Left ventricle myocardium inferior (tissue), 1 donor: ENCODE measurements around the gene STARD7. TPM values are rescaled to one million over a fixed set of nuclear protein-coding genes. Genes with fewer than 3 reads are reported as not detected.

ENCODE experiments used
- DNase-seq: peaks from one replicate; pipeline ENCODE4 v3.0.0-alpha.2; 2020
- H3K27ac ChIP-seq: fragments of 200-600 bp; replicated peaks from 2 replicates; pipeline ENCODE4 v1.8.0; 2021
- H3K27me3 ChIP-seq: fragments of 200-600 bp; 2 replicates; pipeline ENCODE4 v1.8.0; 2021; ENCODE audit warnings: low read depth
- H3K36me3 ChIP-seq: fragments of 200-600 bp; 2 replicates; pipeline ENCODE4 v1.8.0; 2021
- H3K4me1 ChIP-seq: fragments of 200-600 bp; 2 replicates; pipeline ENCODE4 v1.8.0; 2021
- H3K4me3 ChIP-seq: fragments of 200-600 bp; 2 replicates; pipeline ENCODE4 v1.8.0; 2021; ENCODE audit warnings: mild to moderate bottlenecking, moderate library complexity
- H3K9me3 ChIP-seq: fragments of 200-600 bp; replicated peaks from 2 replicates; pipeline ENCODE4 v1.8.0; 2021
- CTCF ChIP-seq: fragments of 200-600 bp; IDR thresholded peaks from 2 replicates; pipeline ENCODE4 v1.8.0; 2021; ENCODE audit warnings: antibody characterized with exemption, mild to moderate bottlenecking, borderline replicate concordance
- intact Hi-C: fragments of 100-400 bp; cut with micrococcal nuclease; formaldehyde crosslinking; loops from one replicate; pipeline ENCODE4 v1.11.0; 2022
- total RNA-seq: library from RNA; stranded (reverse); fragmentation: NEBNext Ultra II Directional; extraction: Animal tissue kit (Norgen Biotek cat#: 25700); gene quantifications from one replicate; pipeline ENCODE4 v1.2.1, GENCODE V29; 2021
- donor health status: DM: no; HTN: yes; CAD: no; lungs with severe emphysema.

The STARD7 gene
- total RNA-seq, 1 donor from 2014 or later = 174 TPM

GRCh38 chr2:96241227-96241626 lies 32.6 kb upstream of the STARD7 start:
- no peak for DNase-seq
- H3K4me1 ChIP-seq = peaks cover 45% of the 10 kb centered on the region
- peak overlapping the region; percentile 71 for H3K27ac ChIP-seq
- no peak overlapping the region for H3K4me3 ChIP-seq
- no peaks in the 10 kb centered on the region for H3K36me3 ChIP-seq
- no peaks in the 10 kb centered on the region for H3K9me3 ChIP-seq
- TF ChIP-seq CTCF = no peak
- intact Hi-C loops = no loop called here
- H3K27me3 ChIP-seq = no peaks in the 10 kb centered on the region

GRCh38 chr2:96240341-96241038 lies 31.9 kb upstream of the STARD7 start:
- intact Hi-C loops = no loop called here
- Histone ChIP-seq H3K27ac (peak overlapping the region; percentile 71), H3K9me3 (no peaks in the 10 kb centered on the region), H3K36me3 (no peaks in the 10 kb centered on the region), H3K4me3 (no peak overlapping the region), H3K4me1 (peaks cover 39% of the 10 kb centered on the region), H3K27me3 (no peaks in the 10 kb centered on the region)
- no peak for TF ChIP-seq CTCF
- DNase-seq = no peak

- intact Hi-C loops = no loop called here
- Histone ChIP-seq H3K9me3 (no peaks in the 10 kb centered on the region), H3K4me3 (no peak overlapping the region), H3K27me3 (no peaks in the 10 kb centered on the region), H3K36me3 (no peaks in the 10 kb centered on the region), H3K4me1 (peaks cover 39% of the 10 kb centered on the region), H3K27ac (peak overlapping the region; percentile 71)
- no peak for DNase-seq
- no peak for TF ChIP-seq CTCF
Measured at GRCh38 chr2:96239745-96240264, 31.2 kb upstream of the STARD7 start.

- Histone ChIP-seq H3K4me1 (peaks cover 39% of the 10 kb centered on the region), H3K9me3 (no peaks in the 10 kb centered on the region), H3K27me3 (no peaks in the 10 kb centered on the region), H3K4me3 (no peak overlapping the region), H3K27ac (no peak overlapping the region), H3K36me3 (no peaks in the 10 kb centered on the region)
- no peak for DNase-seq
- TF ChIP-seq CTCF = no peak
- intact Hi-C loops = no loop called here
Measured at GRCh38 chr2:96239091-96239490, 30.5 kb upstream of the STARD7 start.

GRCh38 chr2:96238266-96238665 lies 29.6 kb upstream of the STARD7 start:
- Histone ChIP-seq H3K27ac (no peak overlapping the region), H3K27me3 (no peaks in the 10 kb centered on the region), H3K36me3 (no peaks in the 10 kb centered on the region), H3K4me1 (peaks cover 39% of the 10 kb centered on the region), H3K9me3 (no peaks in the 10 kb centered on the region), H3K4me3 (no peak overlapping the region)
- no peak for DNase-seq
- intact Hi-C loops = no loop called here
- no peak for TF ChIP-seq CTCF
